Measurements from ENCODE around the gene LPP. TPM values are rescaled to one million over a fixed set of nuclear protein-coding genes. Genes with fewer than 3 reads are reported as not detected.

LPP gene
- total and polyA plus RNA-seq, 2 of the 13 experiments (the other 11 are each of a cell fraction or from before 2014, with no cell fraction given) = 19.2 to 29.9 TPM

GRCh38 chr3:188746291-188746783 lies 592.4 kb downstream of the LPP start (continued):
- TF ChIP-seq HBP1 (CRISPR knock-in tag; IDR thresholded peaks at IDR 0.05; ENCODE audit: low read depth) = no peak; the same call in none of the 2 replicates
- TF ChIP-seq JARID2 (CRISPR knock-in tag; IDR thresholded peaks at IDR 0.05; ENCODE audit: insufficient replicate concordance) = no peak
- no peak for TF ChIP-seq ZNF501 (CRISPR knock-in tag; IDR thresholded peaks at IDR 0.05)
- no peak for TF ChIP-seq RELA (CRISPR knock-in tag; IDR thresholded peaks at IDR 0.05)
- no peak for TF ChIP-seq SMAD1 (CRISPR knock-in tag; IDR thresholded peaks at IDR 0.05; ENCODE audit: borderline replicate concordance, low read depth)
- no peak for TF ChIP-seq ZNF740 (CRISPR knock-in tag; IDR thresholded peaks at IDR 0.05)
- TF ChIP-seq ZNF619 (CRISPR knock-in tag; IDR thresholded peaks at IDR 0.05) = no peak
- TF ChIP-seq KLF15 (CRISPR knock-in tag; IDR thresholded peaks at IDR 0.05; ENCODE audit: borderline replicate concordance) = no peak
- TF ChIP-seq ZNF331 (CRISPR knock-in tag; IDR thresholded peaks at IDR 0.05) = peak; percentile 91; the same call in 1 of the 2 replicates
- TF ChIP-seq KDM1A (CRISPR knock-in tag; IDR thresholded peaks at IDR 0.05) = peak; percentile 85
- TF ChIP-seq THRA (CRISPR knock-in tag; IDR thresholded peaks at IDR 0.05; ENCODE audit: borderline replicate concordance) = peak; percentile 87
- peak; percentile 87 for TF ChIP-seq LCORL (IDR thresholded peaks at IDR 0.05)
- TF ChIP-seq LCORL (CRISPR knock-in tag; IDR thresholded peaks at IDR 0.05) = peak; percentile 90
- TF ChIP-seq TBX3 (IDR thresholded peaks at IDR 0.05; ENCODE audit: borderline replicate concordance) = peak; percentile 99
- peak; percentile 59 for TF ChIP-seq DRAP1 (CRISPR knock-in tag; IDR thresholded peaks at IDR 0.05)
- no peak for TF ChIP-seq NFIB (CRISPR knock-in tag; IDR thresholded peaks at IDR 0.05; ENCODE audit: borderline replicate concordance)
- no peak for TF ChIP-seq ZNF225 (CRISPR knock-in tag; IDR thresholded peaks at IDR 0.05)
- TF ChIP-seq PBX3 (CRISPR knock-in tag; IDR thresholded peaks at IDR 0.05; ENCODE audit: borderline replicate concordance) = 0 out of 2 replicates have a peak, but pooled peaks have one; percentile 38
- no peak; the same call in 1 of the 2 replicates for TF ChIP-seq EHMT2 (IDR thresholded peaks at IDR 0.05; ENCODE audit: borderline replicate concordance, low read depth, low read length)
- TF ChIP-seq MIER3 (CRISPR knock-in tag; IDR thresholded peaks at IDR 0.05; ENCODE audit: borderline replicate concordance) = peak; percentile 91
- no peak for TF ChIP-seq LRRFIP1 (CRISPR knock-in tag; conservative IDR thresholded peaks at IDR 0.05)
- TF ChIP-seq MLLT10 (CRISPR knock-in tag; IDR thresholded peaks at IDR 0.05) = no peak
- TF ChIP-seq GPN1 (CRISPR knock-in tag; IDR thresholded peaks at IDR 0.05; ENCODE audit: borderline replicate concordance) = no peak
- no peak for TF ChIP-seq KMT2A (CRISPR knock-in tag; IDR thresholded peaks at IDR 0.05)
